ENCODE results near the gene PEX11G. TPM values are rescaled to one million over a fixed set of nuclear protein-coding genes. Genes with fewer than 3 reads are reported as not detected.
A peak's percentile ranks its signal among the peaks of the same experiment; 100 is the strongest.

Gene PEX11G
- 3.5 TPM for total RNA-seq
- long read RNA-seq, transcript PEX11G-201 (5 exons, 1,062 nt): major isoform, 13 of 16 reads
- long read RNA-seq, partial matches to known transcripts: 0 of 16 reads
- long read RNA-seq, other reads (novel, unspliced or antisense): 3 of 16 reads

GRCh38 chr19:7488736-7489353 is at the start of gene PEX11G:
Gene PEX11G, minus strand, starts transcription at chr19:7489035. Its CDS starts 25 bp downstream, at chr19:7489010.
- peak; percentile 98 for DNase-seq (ENCODE audit: low spot score)

- DNase-seq (ENCODE audit: low spot score): no peak
Measured at GRCh38 chr19:7535998-7536695, 47.3 kb upstream of the PEX11G start.

- DNase-seq (ENCODE audit: low spot score): peak; percentile 98
Measured at GRCh38 chr19:7535047-7535997, 46.5 kb upstream of the PEX11G start, which contains the start of gene PNPLA6. Gene PNPLA6, plus strand, starts transcription at chr19:7535717. Its CDS starts 72 bp downstream, at chr19:7535789.

- DNase-seq (ENCODE audit: low spot score): no peak
Measured at GRCh38 chr19:7534531-7535046, 45.8 kb upstream of the PEX11G start.

- no peak for DNase-seq (ENCODE audit: low spot score)
Measured at GRCh38 chr19:7533925-7534480, 45.2 kb upstream of the PEX11G start.

- DNase-seq (ENCODE audit: low spot score): no peak
Measured at GRCh38 chr19:7533281-7533885, 44.5 kb upstream of the PEX11G start.

GRCh38 chr19:7529610-7530490 is 41.0 kb upstream of the PEX11G start:
- no peak for DNase-seq (ENCODE audit: low spot score)

- no peak for DNase-seq (ENCODE audit: low spot score)
Measured at GRCh38 chr19:7529246-7529600, 40.4 kb upstream of the PEX11G start.

GRCh38 chr19:7528522-7529245 is 39.8 kb upstream of the PEX11G start:
- no peak for DNase-seq (ENCODE audit: low spot score)

GRCh38 chr19:7528192-7528519 is 39.3 kb upstream of the PEX11G start:
- DNase-seq (ENCODE audit: low spot score): no peak

GRCh38 chr19:7527516-7528191 is 38.8 kb upstream of the PEX11G start:
- DNase-seq (ENCODE audit: low spot score): no peak

GRCh38 chr19:7526059-7526929 is 37.5 kb upstream of the PEX11G start:
- DNase-seq (ENCODE audit: low spot score): no peak

GRCh38 chr19:7524992-7525739 is 36.3 kb upstream of the PEX11G start:
- DNase-seq (ENCODE audit: low spot score): no peak

- DNase-seq (ENCODE audit: low spot score): no peak
Measured at GRCh38 chr19:7524523-7524922, 35.7 kb upstream of the PEX11G start.

- no peak for DNase-seq (ENCODE audit: low spot score)
Measured at GRCh38 chr19:7522923-7523667, 34.3 kb upstream of the PEX11G start.
